ENCODE results near the gene VPS26C. TPM values are rescaled to one million over a fixed set of nuclear protein-coding genes. Genes with fewer than 3 reads are reported as not detected.

The VPS26C gene
- polyA plus RNA-seq, 1 of the 3 experiments (the other 2 are of a cell fraction) = 34.8 TPM

DNA sequence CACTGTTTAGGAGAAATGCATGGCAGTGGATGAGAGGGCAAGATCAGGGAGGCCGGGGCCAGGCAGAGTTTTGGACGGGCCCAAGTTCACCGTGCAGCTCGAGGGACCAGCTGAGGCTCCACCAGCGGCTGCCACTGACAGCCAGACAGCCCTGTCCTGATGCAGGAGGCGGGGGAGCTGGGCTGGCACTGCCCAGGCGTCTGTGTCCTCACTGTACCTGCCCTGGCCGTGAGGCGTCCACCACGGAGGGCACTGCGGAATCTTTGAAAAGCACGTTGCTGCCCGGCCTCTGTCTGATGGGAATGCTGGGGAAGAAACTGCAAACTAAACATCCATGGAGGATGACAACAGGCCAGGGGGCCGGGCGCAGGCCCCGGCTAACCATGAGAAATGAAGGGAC is 35.5 kb downstream of the VPS26C start (continued):
- TF ChIP-seq POLR2AphosphoS5 (IDR thresholded peaks at IDR 0.05; ENCODE audit: low read depth, low read length) (no peak), TCF12 (IDR thresholded peaks at IDR 0.05) (no peak), RFX5 (IDR thresholded peaks at IDR 0.05; ENCODE audit: low read length) (no peak)
- TF ChIP-seq, protein P1, sequence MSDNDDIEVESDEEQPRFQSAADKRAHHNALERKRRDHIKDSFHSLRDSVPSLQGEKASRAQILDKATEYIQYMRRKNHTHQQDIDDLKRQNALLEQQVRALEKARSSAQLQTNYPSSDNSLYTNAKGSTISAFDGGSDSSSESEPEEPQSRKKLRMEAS (IDR thresholded peaks at IDR 0.05; ENCODE audit: low read depth) = no peak
- TF ChIP-seq, protein P2, sequence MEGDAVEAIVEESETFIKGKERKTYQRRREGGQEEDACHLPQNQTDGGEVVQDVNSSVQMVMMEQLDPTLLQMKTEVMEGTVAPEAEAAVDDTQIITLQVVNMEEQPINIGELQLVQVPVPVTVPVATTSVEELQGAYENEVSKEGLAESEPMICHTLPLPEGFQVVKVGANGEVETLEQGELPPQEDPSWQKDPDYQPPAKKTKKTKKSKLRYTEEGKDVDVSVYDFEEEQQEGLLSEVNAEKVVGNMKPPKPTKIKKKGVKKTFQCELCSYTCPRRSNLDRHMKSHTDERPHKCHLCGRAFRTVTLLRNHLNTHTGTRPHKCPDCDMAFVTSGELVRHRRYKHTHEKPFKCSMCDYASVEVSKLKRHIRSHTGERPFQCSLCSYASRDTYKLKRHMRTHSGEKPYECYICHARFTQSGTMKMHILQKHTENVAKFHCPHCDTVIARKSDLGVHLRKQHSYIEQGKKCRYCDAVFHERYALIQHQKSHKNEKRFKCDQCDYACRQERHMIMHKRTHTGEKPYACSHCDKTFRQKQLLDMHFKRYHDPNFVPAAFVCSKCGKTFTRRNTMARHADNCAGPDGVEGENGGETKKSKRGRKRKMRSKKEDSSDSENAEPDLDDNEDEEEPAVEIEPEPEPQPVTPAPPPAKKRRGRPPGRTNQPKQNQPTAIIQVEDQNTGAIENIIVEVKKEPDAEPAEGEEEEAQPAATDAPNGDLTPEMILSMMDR (IDR thresholded peaks at IDR 0.05) = no peak

DNA sequence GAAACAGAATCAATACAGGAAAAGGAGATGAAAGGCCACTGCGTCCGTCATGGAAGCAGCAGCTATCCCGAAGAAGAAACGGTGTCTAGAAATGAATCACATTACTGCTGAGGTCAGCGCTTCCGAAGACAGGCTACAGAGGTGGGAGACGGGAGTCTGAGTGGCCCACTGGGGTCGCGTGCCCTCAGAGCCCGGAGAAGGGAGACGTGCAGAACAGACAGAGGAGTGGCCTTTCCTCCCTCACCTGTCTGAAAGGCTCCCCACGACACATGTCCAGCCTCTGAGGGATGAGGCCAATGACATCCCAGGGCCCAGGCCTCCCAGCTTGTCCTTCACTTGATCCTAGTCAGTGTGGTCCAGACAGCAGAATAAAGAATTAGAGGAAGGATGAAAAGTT is 35.9 kb downstream of the VPS26C start:
- Histone ChIP-seq H3K27ac (ENCODE audit: low read depth in 2 of 2, low read length in 1 of 2) (no peak overlapping the region), H3K4me2 (no peak overlapping the region), H3K9me3 (no peaks in the 10 kb centered on the region), H3K9me2 (no peaks in the 10 kb centered on the region), H3K27me3 (ENCODE audit: insufficient read depth) (no peaks in the 10 kb centered on the region), H3K4me1 (ENCODE audit: control insufficient read depth in 1 of 2, insufficient read depth in 2 of 2, low read depth in 1 of 2, low read length in 1 of 2) (no peaks in the 10 kb centered on the region), H2AFZ (ENCODE audit: low read depth) (no peak overlapping the region), H4K20me1 (ENCODE audit: insufficient read depth) (no peaks in the 10 kb centered on the region), H3K9ac (no peak overlapping the region), H3K79me2 (ENCODE audit: insufficient read depth) (peaks cover 21% of the 10 kb centered on the region), H3K4me3 (ENCODE audit: low read depth in 2 of 2, low read length in 1 of 2) (no peak overlapping the region), H3F3A (replicated peaks; ENCODE audit: insufficient read depth) (no peaks in the 10 kb centered on the region), H3K36me3 (replicated peaks in 1 of 2; ENCODE audit: control insufficient read depth in 1 of 2, insufficient read depth in 2 of 2, low read length in 1 of 2) (peaks cover 58 to 75% of the 10 kb centered on the region in 2 experiments)
- 90% methylated on average over 12 of the region's 12 CpGs for WGBS (ENCODE audit: low lambda C conversion rate)
- DNase-seq = no peak
- TF ChIP-seq FOSL2 (IDR thresholded peaks at IDR 0.05; ENCODE audit: borderline replicate concordance, low read depth) (no peak), EZH2phosphoT487 (IDR thresholded peaks at IDR 0.05; ENCODE audit: borderline replicate concordance, low read depth) (no peak), RXRA (IDR thresholded peaks at IDR 0.05; ENCODE audit: borderline replicate concordance, low read depth) (no peak), NFIC (IDR thresholded peaks at IDR 0.05; ENCODE audit: borderline replicate concordance) (no peak), FOXM1 (IDR thresholded peaks at IDR 0.05; ENCODE audit: low read depth) (no peak), SMC3 (IDR thresholded peaks at IDR 0.05; ENCODE audit: low read depth, low read length) (no peak), GABPA (IDR thresholded peaks at IDR 0.05; ENCODE audit: low read depth) (no peak), CHD2 (IDR thresholded peaks at IDR 0.05; ENCODE audit: low read length, partially characterized antibody) (no peak), JUND (IDR thresholded peaks at IDR 0.05) (no peak), GATA2 (CRISPR knock-in tag; IDR thresholded peaks at IDR 0.05) (no peak), TEAD4 (IDR thresholded peaks at IDR 0.05; ENCODE audit: borderline replicate concordance, insufficient read depth) (no peak), POLR2AphosphoS5 (IDR thresholded peaks at IDR 0.05; ENCODE audit: low read depth, low read length) (no peak)
- TF ChIP-seq, protein P3, sequence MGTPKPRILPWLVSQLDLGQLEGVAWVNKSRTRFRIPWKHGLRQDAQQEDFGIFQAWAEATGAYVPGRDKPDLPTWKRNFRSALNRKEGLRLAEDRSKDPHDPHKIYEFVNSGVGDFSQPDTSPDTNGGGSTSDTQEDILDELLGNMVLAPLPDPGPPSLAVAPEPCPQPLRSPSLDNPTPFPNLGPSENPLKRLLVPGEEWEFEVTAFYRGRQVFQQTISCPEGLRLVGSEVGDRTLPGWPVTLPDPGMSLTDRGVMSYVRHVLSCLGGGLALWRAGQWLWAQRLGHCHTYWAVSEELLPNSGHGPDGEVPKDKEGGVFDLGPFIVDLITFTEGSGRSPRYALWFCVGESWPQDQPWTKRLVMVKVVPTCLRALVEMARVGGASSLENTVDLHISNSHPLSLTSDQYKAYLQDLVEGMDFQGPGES (IDR thresholded peaks at IDR 0.05; ENCODE audit: low read depth, low read length) = no peak
- TF ChIP-seq, protein P4, sequence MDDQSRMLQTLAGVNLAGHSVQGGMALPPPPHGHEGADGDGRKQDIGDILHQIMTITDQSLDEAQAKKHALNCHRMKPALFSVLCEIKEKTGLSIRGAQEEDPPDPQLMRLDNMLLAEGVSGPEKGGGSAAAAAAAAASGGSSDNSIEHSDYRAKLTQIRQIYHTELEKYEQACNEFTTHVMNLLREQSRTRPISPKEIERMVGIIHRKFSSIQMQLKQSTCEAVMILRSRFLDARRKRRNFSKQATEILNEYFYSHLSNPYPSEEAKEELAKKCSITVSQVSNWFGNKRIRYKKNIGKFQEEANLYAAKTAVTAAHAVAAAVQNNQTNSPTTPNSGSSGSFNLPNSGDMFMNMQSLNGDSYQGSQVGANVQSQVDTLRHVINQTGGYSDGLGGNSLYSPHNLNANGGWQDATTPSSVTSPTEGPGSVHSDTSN (IDR thresholded peaks at IDR 0.05) = no peak
- TF ChIP-seq, protein P2 (IDR thresholded peaks at IDR 0.05) = no peak
- TF ChIP-seq, protein P1 (IDR thresholded peaks at IDR 0.05; ENCODE audit: low read depth) = no peak
- TF ChIP-seq, protein P5, sequence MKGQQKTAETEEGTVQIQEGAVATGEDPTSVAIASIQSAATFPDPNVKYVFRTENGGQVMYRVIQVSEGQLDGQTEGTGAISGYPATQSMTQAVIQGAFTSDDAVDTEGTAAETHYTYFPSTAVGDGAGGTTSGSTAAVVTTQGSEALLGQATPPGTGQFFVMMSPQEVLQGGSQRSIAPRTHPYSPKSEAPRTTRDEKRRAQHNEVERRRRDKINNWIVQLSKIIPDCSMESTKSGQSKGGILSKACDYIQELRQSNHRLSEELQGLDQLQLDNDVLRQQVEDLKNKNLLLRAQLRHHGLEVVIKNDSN (IDR thresholded peaks at IDR 0.05; ENCODE audit: borderline replicate concordance, low read depth) = no peak
- POLR2A ChIA-PET = no interaction called here
- CTCF ChIA-PET = interaction anchor here (1.4 kb wide), 1 partner anchor 10 kb away, joined by 7 read pairs; no protein-coding TSS in a partner anchor

Data from SK-N-SH (cell line).